ENCODE results near the gene RNASEL.
"Not testable (repeated sequence)": the region's sequence is repeated elsewhere in the genome, so short reads cannot be mapped to it uniquely, and the experiment has no call there.

Gene RNASEL

DNA sequence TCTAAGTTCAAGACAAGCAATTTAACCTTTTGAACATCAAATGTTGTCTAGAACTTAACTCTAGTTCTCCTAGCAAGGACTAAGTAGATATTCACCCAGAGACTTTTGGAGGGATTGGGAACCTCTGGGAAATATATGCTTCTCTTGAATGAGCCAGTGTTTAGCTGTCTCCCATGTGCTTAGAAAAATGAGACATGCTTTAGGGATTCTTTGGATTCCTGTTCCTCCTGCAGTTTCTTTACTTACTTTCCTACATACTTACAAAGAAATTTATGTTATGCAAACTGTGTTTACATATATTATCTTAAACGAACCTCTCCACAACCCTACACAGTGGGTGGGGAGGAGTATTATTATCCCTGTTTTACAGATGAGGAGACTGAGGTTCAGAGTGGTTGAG, 39.2 kb downstream of the RNASEL start:
- H3K27ac ChIP-seq (ENCODE audit: low read length) = no peak overlapping the region
- no peaks in the 10 kb centered on the region for H3K4me1 ChIP-seq (ENCODE audit: control insufficient read depth, low read depth, low read length)
- H3K9ac ChIP-seq (ENCODE audit: low read length) = no peak overlapping the region
- H3K9me3 ChIP-seq (ENCODE audit: control insufficient read depth, low read depth, low read length) = no peaks in the 10 kb centered on the region
- no peaks in the 10 kb centered on the region for H3K36me3 ChIP-seq (ENCODE audit: control insufficient read depth, low read depth, low read length)
- H3K4me3 ChIP-seq (ENCODE audit: low read length) = no peak overlapping the region
- no peaks in the 10 kb centered on the region for H3K27me3 ChIP-seq (ENCODE audit: control insufficient read depth, insufficient read depth, low read length)

GRCh38 chr1:182549346-182549745, 39.7 kb downstream of the RNASEL start:
- Histone ChIP-seq H3K4me1 (ENCODE audit: control insufficient read depth, low read depth, low read length) (no peaks in the 10 kb centered on the region), H3K27me3 (ENCODE audit: control insufficient read depth, insufficient read depth, low read length) (no peaks in the 10 kb centered on the region), H3K4me3 (ENCODE audit: low read length) (no peak overlapping the region), H3K36me3 (ENCODE audit: control insufficient read depth, low read depth, low read length) (no peaks in the 10 kb centered on the region), H3K9me3 (ENCODE audit: control insufficient read depth, low read depth, low read length) (no peaks in the 10 kb centered on the region), H3K9ac (ENCODE audit: low read length) (no peak overlapping the region), H3K27ac (ENCODE audit: low read length) (no peak overlapping the region)

DNA sequence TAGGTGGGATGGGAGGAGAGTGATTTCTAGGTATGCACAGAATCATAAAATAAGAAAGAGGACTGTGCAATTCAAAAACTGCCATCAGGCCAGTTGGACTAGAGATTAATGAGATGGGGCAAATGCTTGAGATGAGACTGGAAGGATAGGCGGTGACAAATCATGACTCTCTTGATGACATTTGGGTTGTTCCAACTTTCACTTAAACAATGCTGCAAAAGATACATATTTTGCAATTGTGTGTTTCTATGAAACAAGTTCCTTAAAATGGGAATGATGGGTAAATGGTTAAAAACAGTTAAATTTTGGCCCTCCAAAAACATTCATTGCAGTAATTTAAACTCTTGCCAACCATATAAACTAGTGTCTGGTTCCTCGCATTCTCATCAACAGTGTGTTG, 55.2 kb downstream of the RNASEL start:
- no peak overlapping the region for H3K9ac ChIP-seq (ENCODE audit: low read length)
- H3K9me3 ChIP-seq (ENCODE audit: control insufficient read depth, low read depth, low read length) = no peaks in the 10 kb centered on the region
- no peaks in the 10 kb centered on the region for H3K4me1 ChIP-seq (ENCODE audit: control insufficient read depth, low read depth, low read length)
- no peaks in the 10 kb centered on the region for H3K36me3 ChIP-seq (ENCODE audit: control insufficient read depth, low read depth, low read length)
- H3K27ac ChIP-seq (ENCODE audit: low read length) = no peak overlapping the region
- H3K4me3 ChIP-seq (ENCODE audit: low read length) = no peak overlapping the region
- H3K27me3 ChIP-seq (ENCODE audit: control insufficient read depth, insufficient read depth, low read length) = no peaks in the 10 kb centered on the region

DNA sequence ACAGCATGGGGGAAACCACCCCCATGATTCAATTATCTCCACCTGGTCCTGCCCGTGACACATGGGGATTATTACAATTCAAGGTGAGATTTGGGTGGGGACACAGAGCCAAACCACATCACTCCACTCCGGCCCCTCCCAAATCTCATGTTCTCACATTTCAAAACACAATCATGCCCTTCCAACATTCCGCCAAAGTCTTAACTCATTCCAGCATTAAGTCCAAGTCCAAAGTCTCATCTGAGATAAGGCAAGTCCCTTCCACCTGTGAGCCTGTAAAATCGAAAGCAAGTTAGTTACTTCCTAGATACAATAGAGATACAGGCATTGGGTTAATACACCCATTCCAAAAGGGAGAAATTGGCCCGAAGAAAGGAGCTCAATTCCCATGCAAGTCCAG, 60.9 kb downstream of the RNASEL start:
- H3K9ac ChIP-seq (ENCODE audit: low read length); H3K4me3 ChIP-seq (ENCODE audit: low read length); H3K27ac ChIP-seq (ENCODE audit: low read length); H3K4me1 ChIP-seq (ENCODE audit: control insufficient read depth, low read depth, low read length); H3K27me3 ChIP-seq (ENCODE audit: control insufficient read depth, insufficient read depth, low read length); H3K9me3 ChIP-seq (ENCODE audit: control insufficient read depth, low read depth, low read length); H3K36me3 ChIP-seq (ENCODE audit: control insufficient read depth, low read depth, low read length): not testable (repeated sequence)

GRCh38 chr1:182527680-182528079, 61.4 kb downstream of the RNASEL start:
- H3K27me3 ChIP-seq (ENCODE audit: control insufficient read depth, insufficient read depth, low read length) = no peaks in the 10 kb centered on the region
- no peaks in the 10 kb centered on the region for H3K36me3 ChIP-seq (ENCODE audit: control insufficient read depth, low read depth, low read length)
- no peak overlapping the region for H3K9ac ChIP-seq (ENCODE audit: low read length)
- H3K27ac ChIP-seq (ENCODE audit: low read length) = no peak overlapping the region
- no peak overlapping the region for H3K4me3 ChIP-seq (ENCODE audit: low read length)
- no peaks in the 10 kb centered on the region for H3K4me1 ChIP-seq (ENCODE audit: control insufficient read depth, low read depth, low read length)
- H3K9me3 ChIP-seq (ENCODE audit: control insufficient read depth, low read depth, low read length) = no peaks in the 10 kb centered on the region

GRCh38 chr1:182525342-182525741, 63.7 kb downstream of the RNASEL start:
- Histone ChIP-seq H3K27me3 (ENCODE audit: control insufficient read depth, insufficient read depth, low read length) (no peaks in the 10 kb centered on the region), H3K27ac (ENCODE audit: low read length) (no peak overlapping the region), H3K36me3 (ENCODE audit: control insufficient read depth, low read depth, low read length) (no peaks in the 10 kb centered on the region), H3K4me1 (ENCODE audit: control insufficient read depth, low read depth, low read length) (no peaks in the 10 kb centered on the region), H3K9ac (ENCODE audit: low read length) (no peak overlapping the region), H3K9me3 (ENCODE audit: control insufficient read depth, low read depth, low read length) (no peaks in the 10 kb centered on the region), H3K4me3 (ENCODE audit: low read length) (no peak overlapping the region)
